ENCODE results near the gene ST3GAL6.

The ST3GAL6 gene

DNA sequence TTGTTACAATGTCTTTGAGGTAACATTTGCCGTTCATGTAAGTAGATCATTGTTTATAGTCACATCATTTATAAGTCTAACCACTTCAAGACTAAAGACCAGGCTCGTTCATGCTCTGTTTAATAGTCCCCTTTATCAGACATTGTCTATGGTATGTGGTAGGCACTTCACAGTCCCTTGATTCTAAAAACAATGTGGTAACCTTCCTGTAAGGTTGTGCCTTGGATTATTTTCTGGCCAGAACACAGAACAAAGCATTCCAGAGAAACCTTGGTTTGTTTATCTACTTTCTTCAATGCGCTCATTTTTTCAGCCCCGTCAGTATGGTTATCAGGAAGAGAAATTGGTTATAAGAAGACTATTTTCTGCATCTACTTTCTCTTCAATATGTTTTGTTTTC, 16.3 kb upstream of the ST3GAL6 start:
- Histone ChIP-seq H3K4me2 (ENCODE audit: low read length) (no peak overlapping the region), H2AK5ac (ENCODE audit: low read length) (no peak overlapping the region), H3K79me2 (ENCODE audit: control insufficient read depth, insufficient read depth, low read length, poor library complexity) (no peaks in the 10 kb centered on the region), H4K12ac (ENCODE audit: low read depth, low read length) (no peak overlapping the region), H3K79me1 (ENCODE audit: low read length) (no peaks in the 10 kb centered on the region), H2BK5ac (ENCODE audit: low read depth, low read length, poor library complexity) (no peak overlapping the region), H3K18ac (ENCODE audit: low read length) (no peak overlapping the region), H3K9me3 (ENCODE audit: insufficient read depth, low read depth, low read length) (no peaks in the 10 kb centered on the region), H3K36me3 (ENCODE audit: control insufficient read depth in 1 of 2, insufficient read depth in 2 of 2, low read length in 2 of 2) (no peaks in the 10 kb centered on the region), H3K27me3 (ENCODE audit: insufficient read depth, low read length) (no peaks in the 10 kb centered on the region), H2BK120ac (ENCODE audit: insufficient read depth, low read length, poor library complexity) (no peak overlapping the region), H2AFZ (ENCODE audit: insufficient read depth, low read length, poor library complexity) (no peak overlapping the region), H3K4me1 (ENCODE audit: control insufficient read depth in 1 of 2, insufficient read depth in 2 of 2, low read length in 2 of 2) (peaks cover 0 to 7% of the 10 kb centered on the region in 2 experiments), H2BK12ac (ENCODE audit: low read length) (no peak overlapping the region), H4K91ac (ENCODE audit: low read depth, low read length) (no peak overlapping the region), H3K9ac (ENCODE audit: low read length) (no peak overlapping the region), H3K23ac (ENCODE audit: low read length) (no peak overlapping the region), H3K14ac (ENCODE audit: low read length) (no peak overlapping the region), H3K4ac (ENCODE audit: low read depth, low read length) (no peak overlapping the region), H3K4me3 (ENCODE audit: low read depth, low read length) (no peak overlapping the region), H3K27ac (ENCODE audit: low read depth, low read length) (no peak overlapping the region), H4K8ac (ENCODE audit: low read depth, low read length) (no peak overlapping the region)
- WGBS (ENCODE audit: extremely low coverage, insufficient coverage, insufficient read length), result no CpG with 5 or more reads among the region's 4 CpGs
- DNase-seq, result peak in 1 of 2 donors; percentile 40

DNA sequence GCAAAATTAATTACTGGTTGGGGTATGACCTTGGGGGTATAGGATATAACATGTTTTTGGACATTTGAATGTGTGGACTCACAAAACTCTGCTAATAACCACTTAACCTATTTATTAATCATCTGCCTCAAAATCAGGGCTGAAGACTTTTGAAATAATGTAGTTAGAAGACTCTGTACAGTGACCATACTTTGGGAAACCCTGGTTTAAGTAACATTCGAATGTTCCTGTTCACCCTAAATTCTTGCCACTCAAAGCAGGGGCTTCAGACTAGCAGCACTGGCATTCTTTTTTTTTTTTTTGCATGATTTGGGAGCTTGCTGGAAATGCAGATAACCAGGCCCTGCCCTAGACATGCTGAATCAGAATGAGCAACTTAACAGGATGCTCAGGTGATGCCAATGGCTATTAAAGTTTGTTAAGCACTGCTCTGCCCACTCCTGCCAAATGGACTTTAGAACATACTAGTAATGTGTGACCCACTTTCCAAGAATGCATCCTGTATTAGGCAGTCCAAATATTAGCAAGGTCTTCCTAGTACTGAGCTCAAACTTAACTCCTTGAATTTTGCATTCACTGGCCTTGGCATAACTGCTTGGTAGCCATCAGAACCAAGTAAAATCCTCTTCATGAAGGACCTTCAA, 12.7 kb upstream of the ST3GAL6 start:
- Histone ChIP-seq H2BK120ac (ENCODE audit: insufficient read depth, low read length, poor library complexity) (no peak overlapping the region), H2AFZ (ENCODE audit: insufficient read depth, low read length, poor library complexity) (no peak overlapping the region), H3K14ac (ENCODE audit: low read length) (no peak overlapping the region), H2BK12ac (ENCODE audit: low read length) (no peak overlapping the region), H3K36me3 (ENCODE audit: control insufficient read depth in 1 of 2, insufficient read depth in 2 of 2, low read length in 2 of 2) (no peaks in the 10 kb centered on the region), H3K23ac (ENCODE audit: low read length) (no peak overlapping the region), H3K4me1 (ENCODE audit: control insufficient read depth in 1 of 2, insufficient read depth in 2 of 2, low read length in 2 of 2) (peaks cover 0 to 2% of the 10 kb centered on the region in 2 experiments), H2AK5ac (ENCODE audit: low read length) (no peak overlapping the region), H2BK5ac (ENCODE audit: low read depth, low read length, poor library complexity) (no peak overlapping the region), H3K9ac (ENCODE audit: low read length) (no peak overlapping the region), H3K79me1 (ENCODE audit: low read length) (no peaks in the 10 kb centered on the region), H3K4ac (ENCODE audit: low read depth, low read length) (no peak overlapping the region), H3K4me2 (ENCODE audit: low read length) (no peak overlapping the region), H3K27me3 (ENCODE audit: insufficient read depth, low read length) (no peaks in the 10 kb centered on the region), H3K9me3 (ENCODE audit: insufficient read depth, low read depth, low read length) (no peaks in the 10 kb centered on the region), H3K79me2 (ENCODE audit: control insufficient read depth, insufficient read depth, low read length, poor library complexity) (no peaks in the 10 kb centered on the region), H4K91ac (ENCODE audit: low read depth, low read length) (no peak overlapping the region), H3K18ac (ENCODE audit: low read length) (no peak overlapping the region), H4K8ac (ENCODE audit: low read depth, low read length) (no peak overlapping the region), H3K4me3 (ENCODE audit: low read depth, low read length) (no peak overlapping the region), H4K12ac (ENCODE audit: low read depth, low read length) (no peak overlapping the region), H3K27ac (ENCODE audit: low read depth, low read length) (no peak overlapping the region)
- no CpG with 5 or more reads among the region's 1 CpG for WGBS (ENCODE audit: extremely low coverage, insufficient coverage, insufficient read length)
- DNase-seq, result no peak

DNA sequence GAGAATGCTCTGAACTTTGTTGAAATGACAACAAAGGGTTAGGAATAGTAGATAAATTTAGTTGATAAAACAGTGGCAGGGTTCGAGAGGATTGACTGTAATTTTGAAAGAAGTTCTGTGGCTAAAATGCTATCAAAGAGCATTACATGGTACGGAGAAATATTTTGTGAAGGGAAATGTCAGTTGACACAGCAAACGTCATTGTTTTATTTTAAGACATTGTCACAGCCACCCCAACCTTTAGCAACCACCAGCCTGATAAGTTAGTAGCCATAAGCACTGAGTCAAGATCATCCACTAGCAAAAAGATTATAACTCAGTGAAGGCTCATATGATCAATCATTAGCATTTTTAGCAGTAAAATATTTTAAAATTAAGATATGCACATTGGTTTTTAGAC, 8.7 kb upstream of the ST3GAL6 start:
- Histone ChIP-seq H3K79me1 (ENCODE audit: low read length) (no peaks in the 10 kb centered on the region), H3K4me3 (ENCODE audit: low read depth, low read length) (no peak overlapping the region), H3K4ac (ENCODE audit: low read depth, low read length) (no peak overlapping the region), H3K9ac (ENCODE audit: low read length) (no peak overlapping the region), H3K4me2 (ENCODE audit: low read length) (no peak overlapping the region), H4K91ac (ENCODE audit: low read depth, low read length) (no peak overlapping the region), H3K4me1 (ENCODE audit: control insufficient read depth in 1 of 2, insufficient read depth in 2 of 2, low read length in 2 of 2) (no peaks in the 10 kb centered on the region), H4K12ac (ENCODE audit: low read depth, low read length) (no peak overlapping the region), H3K18ac (ENCODE audit: low read length) (no peak overlapping the region), H2BK5ac (ENCODE audit: low read depth, low read length, poor library complexity) (no peak overlapping the region), H3K79me2 (ENCODE audit: control insufficient read depth, insufficient read depth, low read length, poor library complexity) (no peaks in the 10 kb centered on the region), H3K9me3 (ENCODE audit: insufficient read depth, low read depth, low read length) (no peaks in the 10 kb centered on the region), H2BK120ac (ENCODE audit: insufficient read depth, low read length, poor library complexity) (no peak overlapping the region), H3K27ac (ENCODE audit: low read depth, low read length) (no peak overlapping the region), H4K8ac (ENCODE audit: low read depth, low read length) (no peak overlapping the region), H2AFZ (ENCODE audit: insufficient read depth, low read length, poor library complexity) (no peak overlapping the region), H3K27me3 (ENCODE audit: insufficient read depth, low read length) (no peaks in the 10 kb centered on the region), H2AK5ac (ENCODE audit: low read length) (no peak overlapping the region), H3K23ac (ENCODE audit: low read length) (no peak overlapping the region), H3K36me3 (ENCODE audit: control insufficient read depth in 1 of 2, insufficient read depth in 2 of 2, low read length in 2 of 2) (no peaks in the 10 kb centered on the region), H3K14ac (ENCODE audit: low read length) (no peak overlapping the region), H2BK12ac (ENCODE audit: low read length) (no peak overlapping the region)
- no peak for DNase-seq
- WGBS (ENCODE audit: extremely low coverage, insufficient coverage, insufficient read length), result no CpG with 5 or more reads among the region's 3 CpGs

DNA sequence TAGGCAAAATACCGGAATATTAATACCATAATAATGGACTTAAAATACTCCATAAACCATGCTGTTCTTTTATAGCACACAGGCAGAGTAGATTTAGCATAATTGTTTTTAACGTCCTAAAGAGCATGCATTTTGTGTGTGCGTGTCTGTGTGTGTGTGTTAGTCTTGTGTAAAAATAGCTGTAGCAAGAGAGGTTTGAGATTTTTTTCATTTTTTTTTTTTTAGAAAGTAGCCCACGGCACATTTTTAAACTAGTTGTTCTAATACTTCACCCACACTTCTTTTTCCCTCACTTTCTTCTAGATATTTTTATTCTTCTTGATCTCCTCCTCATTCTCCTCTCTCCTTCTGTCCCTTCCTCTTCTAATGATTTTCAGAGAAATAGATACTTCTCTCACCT, 7.5 kb upstream of the ST3GAL6 start:
- Histone ChIP-seq H2BK12ac (ENCODE audit: low read length) (no peak overlapping the region), H2BK120ac (ENCODE audit: insufficient read depth, low read length, poor library complexity) (no peak overlapping the region), H3K79me1 (ENCODE audit: low read length) (no peaks in the 10 kb centered on the region), H3K4me1 (ENCODE audit: control insufficient read depth in 1 of 2, insufficient read depth in 2 of 2, low read length in 2 of 2) (no peaks in the 10 kb centered on the region), H4K8ac (ENCODE audit: low read depth, low read length) (no peak overlapping the region), H3K9ac (ENCODE audit: low read length) (no peak overlapping the region), H3K23ac (ENCODE audit: low read length) (no peak overlapping the region), H3K14ac (ENCODE audit: low read length) (no peak overlapping the region), H4K12ac (ENCODE audit: low read depth, low read length) (no peak overlapping the region), H3K36me3 (ENCODE audit: control insufficient read depth in 1 of 2, insufficient read depth in 2 of 2, low read length in 2 of 2) (no peaks in the 10 kb centered on the region), H3K4ac (ENCODE audit: low read depth, low read length) (no peak overlapping the region), H3K27me3 (ENCODE audit: insufficient read depth, low read length) (no peaks in the 10 kb centered on the region), H3K79me2 (ENCODE audit: control insufficient read depth, insufficient read depth, low read length, poor library complexity) (no peaks in the 10 kb centered on the region), H3K4me2 (ENCODE audit: low read length) (no peak overlapping the region), H2AK5ac (ENCODE audit: low read length) (no peak overlapping the region), H3K4me3 (ENCODE audit: low read depth, low read length) (no peak overlapping the region), H3K27ac (ENCODE audit: low read depth, low read length) (no peak overlapping the region), H2AFZ (ENCODE audit: insufficient read depth, low read length, poor library complexity) (no peak overlapping the region), H3K9me3 (ENCODE audit: insufficient read depth, low read depth, low read length) (no peaks in the 10 kb centered on the region), H2BK5ac (ENCODE audit: low read depth, low read length, poor library complexity) (no peak overlapping the region), H3K18ac (ENCODE audit: low read length) (no peak overlapping the region), H4K91ac (ENCODE audit: low read depth, low read length) (no peak overlapping the region)
- no CpG with 5 or more reads among the region's 4 CpGs for WGBS (ENCODE audit: extremely low coverage, insufficient coverage, insufficient read length)
- DNase-seq, result peak in 1 of 2 donors; percentile 91

Data from trophoblast cell (in vitro differentiated cells and primary cell).